HG03558 (cell line): ENCODE results near the gene SDR39U1.

ENCODE experiments used
- ATAC-seq: cut with Tn5 transposase; IDR thresholded peaks from one replicate; pipeline ENCODE4 v1.9.1; 2021; ENCODE audit warnings: moderate number of reproducible peaks; ENCODE audit not compliant: unreplicated experiment; ENCODE audit errors: extremely low read depth

Gene SDR39U1

DNA sequence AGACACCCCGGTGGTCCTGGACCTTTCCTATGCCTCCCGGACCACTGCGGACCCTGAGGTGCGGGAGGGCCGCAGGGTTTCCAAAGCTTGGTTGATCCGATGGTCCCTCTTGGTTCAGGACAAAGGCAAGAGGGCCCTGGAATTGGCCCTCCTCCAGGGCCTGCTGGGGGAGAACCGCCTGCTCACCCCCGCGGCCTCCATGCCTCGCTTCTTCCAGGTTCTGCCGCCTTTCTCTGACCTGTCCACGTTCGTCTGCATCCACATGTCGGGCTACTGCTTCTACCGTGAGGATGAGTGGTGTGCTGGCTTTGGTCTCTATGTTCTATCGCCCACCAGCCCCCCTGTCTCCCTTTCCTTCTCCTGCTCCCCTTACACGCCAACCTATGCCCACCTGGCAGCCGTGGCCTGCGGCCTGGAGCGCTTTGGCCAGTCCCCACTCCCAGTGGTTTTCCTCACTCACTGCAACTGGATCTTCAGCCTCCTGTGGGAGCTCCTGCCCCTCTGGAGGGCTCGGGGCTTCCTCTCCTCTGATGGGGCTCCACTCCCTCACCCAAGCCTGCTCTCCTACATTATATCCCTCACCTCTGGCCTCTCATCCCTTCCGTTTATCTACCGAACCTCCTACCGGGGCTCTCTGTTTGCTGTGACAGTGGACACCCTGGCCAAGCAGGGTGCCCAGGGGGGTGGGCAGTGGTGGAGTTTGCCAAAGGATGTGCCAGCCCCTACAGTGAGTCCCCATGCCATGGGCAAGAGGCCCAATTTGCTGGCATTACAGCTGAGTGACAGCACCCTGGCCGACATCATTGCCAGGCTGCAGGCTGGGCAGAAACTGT lies 26.9 kb downstream of the SDR39U1 start:
- no peak for ATAC-seq

DNA sequence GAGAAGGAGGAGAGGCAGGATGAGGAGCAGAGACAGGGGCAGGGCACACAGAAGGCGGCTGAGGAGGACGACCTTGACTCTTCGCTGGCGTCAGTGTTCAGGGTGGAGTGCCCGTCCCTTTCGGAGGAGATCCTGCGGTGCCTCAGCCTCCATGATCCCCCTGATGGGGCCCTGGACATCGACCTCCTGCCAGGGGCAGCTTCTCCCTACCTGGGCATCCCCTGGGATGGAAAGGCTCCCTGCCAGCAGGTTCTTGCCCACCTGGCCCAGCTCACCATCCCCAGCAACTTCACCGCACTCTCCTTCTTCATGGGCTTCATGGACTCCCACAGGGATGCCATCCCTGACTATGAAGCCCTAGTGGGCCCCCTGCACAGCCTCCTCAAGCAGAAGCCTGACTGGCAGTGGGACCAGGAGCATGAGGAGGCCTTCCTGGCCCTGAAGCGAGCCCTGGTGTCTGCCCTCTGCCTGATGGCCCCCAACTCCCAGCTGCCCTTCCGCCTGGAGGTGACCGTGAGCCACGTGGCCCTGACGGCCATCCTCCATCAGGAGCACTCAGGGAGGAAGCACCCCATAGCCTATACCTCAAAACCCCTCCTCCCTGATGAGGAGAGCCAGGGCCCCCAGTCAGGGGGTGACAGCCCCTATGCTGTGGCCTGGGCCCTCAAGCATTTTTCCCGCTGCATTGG lies 27.7 kb downstream of the SDR39U1 start:
- no peak for ATAC-seq

DNA sequence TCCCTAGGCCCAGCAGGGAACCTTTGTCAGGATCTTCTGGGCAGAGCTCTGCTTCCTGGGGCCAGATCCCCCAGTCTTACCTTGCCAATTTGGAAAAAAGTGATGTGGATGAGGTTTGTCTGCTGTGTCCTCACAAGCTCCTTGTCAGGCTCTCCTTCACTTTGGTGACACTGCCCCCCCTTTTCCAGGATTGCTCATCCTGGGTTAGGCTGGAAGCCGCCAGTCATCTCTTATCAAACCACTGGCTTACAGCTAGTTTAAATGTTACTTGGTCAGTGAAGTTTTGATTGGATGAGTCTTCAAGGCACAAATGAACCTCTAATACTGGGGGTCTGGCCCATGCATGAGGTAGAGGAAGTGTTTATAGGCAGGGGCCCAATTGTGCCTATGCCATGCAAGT lies 28.5 kb downstream of the SDR39U1 start:
- ATAC-seq, result no peak

DNA sequence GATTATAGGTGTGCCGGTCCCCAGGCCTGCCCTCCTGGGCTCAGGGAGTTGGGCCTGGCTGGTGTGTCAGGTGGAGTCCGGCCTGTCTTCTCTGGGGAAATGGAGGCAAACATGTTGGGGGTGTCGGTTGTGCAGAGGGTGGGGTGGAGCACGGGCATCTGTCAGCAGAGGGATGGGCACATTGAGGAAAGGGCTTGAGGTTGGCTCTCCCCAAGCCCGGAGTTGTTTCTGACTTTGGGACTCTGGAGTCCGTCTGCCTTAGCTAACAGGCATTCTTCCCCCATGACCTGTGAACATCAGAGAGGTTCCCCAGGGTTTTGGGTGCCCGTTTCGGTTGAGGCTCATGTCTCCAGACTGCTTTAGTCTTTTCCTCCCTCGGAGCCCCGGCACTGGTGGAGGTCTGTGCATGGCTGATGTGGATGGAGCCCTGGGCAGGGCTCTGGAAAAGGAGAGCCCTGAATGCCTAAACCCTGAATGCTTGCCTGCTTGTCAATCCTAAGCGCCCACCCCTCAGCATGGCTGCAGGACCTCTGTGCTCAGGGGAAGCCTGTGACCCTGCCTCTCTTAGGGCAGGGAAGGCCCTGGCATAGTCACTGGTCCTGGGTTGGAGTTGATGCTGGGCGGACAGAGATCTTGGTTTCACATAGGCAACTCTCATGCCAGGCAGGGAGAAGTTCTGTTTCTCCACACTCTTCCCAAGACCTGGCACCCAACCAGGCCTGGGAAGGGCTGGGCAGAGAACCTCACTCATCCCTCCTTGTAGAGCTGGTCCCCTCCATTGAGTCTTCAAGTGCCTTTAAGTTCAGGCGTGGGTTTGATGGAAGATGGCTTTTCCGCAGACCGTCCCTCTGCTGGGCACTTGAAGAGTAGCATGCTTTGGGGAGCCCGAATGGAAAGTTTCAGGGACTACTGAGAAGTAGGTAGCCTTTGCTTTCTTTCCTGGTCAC lies 30.9 kb downstream of the SDR39U1 start:
- no peak for ATAC-seq

DNA sequence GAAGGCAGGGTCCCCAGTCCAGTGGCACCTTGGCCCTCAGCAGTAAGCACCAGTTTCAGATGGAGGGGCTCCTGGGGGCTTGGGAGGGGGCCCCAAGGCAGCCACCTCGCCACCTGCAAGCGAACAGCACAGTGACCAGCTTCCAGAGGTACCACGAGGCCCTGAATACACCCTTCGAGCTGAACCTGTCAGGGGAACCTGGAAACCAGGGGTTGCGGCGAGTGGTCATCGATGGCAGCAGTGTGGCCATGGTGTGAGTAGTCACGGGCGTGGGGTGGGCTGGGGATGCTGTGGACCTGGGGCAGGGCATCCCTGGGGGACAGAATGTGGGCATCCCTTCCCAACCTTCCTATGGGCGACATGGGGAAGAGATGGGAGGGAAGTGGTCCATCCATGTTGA lies 32.6 kb downstream of the SDR39U1 start:
- no peak for ATAC-seq

DNA sequence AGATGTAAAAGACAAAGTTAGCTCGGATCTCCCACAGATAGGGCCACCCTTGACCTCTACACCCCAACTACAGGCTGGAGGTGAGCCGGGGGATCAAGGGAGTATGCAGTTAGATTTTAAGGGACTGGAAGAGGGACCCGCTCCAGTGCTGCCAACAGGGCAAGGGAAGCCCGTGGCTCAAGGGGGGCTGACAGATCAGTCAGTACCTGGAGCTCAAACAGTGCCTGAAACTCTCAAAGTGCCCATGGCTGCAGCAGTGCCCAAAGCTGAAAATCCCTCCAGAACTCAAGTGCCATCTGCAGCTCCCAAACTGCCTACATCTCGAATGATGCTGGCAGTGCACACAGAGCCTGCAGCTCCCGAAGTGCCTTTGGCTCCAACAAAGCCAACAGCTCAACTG lies 33.4 kb downstream of the SDR39U1 start:
- no peak for ATAC-seq

DNA sequence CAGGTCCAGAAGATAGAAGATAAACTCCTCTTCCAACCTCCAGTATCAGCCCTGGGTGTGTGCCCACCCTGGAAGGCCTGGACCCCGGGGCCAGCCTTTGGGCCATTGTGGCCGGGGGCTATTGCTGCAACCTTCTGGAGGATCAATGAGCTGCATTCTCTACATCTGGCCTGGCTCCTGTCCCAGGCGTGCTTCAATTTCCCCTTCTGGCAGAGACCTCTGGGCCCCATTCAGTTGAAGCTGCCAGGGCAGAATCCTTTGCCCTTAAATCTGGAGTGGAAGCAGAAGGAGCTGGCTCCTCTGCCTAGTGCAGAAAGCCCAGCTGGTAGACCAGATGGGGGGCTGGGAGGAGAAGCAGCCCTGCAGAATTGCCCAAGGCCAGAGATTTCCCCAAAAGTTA lies 33.8 kb downstream of the SDR39U1 start:
- ATAC-seq, result no peak

DNA sequence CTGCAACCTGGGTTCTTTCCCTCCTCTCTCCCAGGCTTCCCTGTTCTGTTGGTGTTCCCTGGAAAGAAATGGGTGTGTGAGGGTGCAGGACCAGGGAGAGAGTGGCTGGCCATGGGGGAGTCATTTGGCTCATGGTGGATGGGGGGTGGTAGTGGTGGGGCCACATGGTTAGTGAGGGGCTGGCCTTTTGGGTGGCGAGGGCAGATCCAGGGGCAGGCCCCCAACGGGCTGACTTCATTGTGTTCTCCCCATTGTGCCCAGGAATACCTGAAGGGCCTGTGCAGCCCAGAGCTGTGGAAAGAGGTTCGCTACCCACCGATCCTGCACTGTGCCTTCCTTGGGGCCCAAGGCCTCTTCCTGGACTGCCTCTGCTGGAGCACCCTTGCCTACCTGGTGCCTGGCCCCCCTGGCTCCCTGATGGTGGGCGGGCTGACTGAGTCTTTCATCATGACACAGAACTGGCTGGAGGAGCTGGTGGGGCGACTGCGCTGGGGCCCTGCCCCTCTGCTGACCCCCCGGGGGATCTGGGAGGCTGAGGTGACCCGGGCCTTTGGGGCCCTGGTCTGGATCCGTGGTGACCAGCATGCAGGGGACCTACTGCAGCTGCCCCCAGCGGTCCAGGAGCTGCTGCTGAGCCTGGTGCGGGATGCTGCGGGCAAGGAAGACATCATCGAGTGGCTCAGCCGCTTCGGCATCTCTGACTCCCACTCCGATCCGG lies 34.8 kb downstream of the SDR39U1 start:
- ATAC-seq, result no peak

DNA sequence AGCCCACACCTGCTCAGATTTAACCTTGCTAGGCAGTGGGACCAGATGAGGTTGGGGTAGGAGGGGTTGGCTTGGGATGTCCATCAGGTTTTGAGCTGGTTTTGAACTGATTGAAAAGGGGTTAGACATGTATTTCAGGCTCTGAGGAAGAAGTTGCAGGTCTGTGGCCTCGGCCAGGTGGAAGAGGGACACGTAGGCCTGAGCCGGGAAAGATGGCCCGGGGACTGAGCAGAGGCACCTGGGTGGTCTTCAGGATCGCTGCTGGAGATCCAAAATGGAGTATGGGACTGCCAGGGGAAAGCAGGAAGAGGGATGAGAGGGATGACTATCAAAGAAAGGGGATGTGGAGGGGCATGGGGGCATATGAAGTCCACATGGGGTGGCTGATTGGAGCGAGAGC lies 36.2 kb downstream of the SDR39U1 start:
- no peak for ATAC-seq

DNA sequence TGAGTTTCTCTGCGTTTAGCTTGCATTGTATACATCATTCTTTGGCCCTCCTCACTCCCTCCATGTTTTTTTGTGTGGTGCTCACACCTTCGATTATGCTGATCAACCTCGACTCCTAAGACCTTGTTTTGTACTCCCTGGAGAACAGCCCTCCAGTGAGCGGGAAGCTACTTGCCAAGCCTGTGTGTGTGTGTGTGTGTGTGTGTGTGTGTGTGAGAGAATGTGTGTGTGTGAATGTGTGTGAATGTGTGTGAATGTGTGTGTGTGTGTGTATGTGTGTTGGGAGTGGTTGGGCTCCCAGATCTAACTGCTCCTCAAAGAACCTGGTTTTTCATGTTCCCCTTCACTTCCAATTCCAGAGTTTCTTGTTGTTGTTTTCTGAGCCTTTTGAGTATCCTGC lies 37.8 kb downstream of the SDR39U1 start:
- no peak for ATAC-seq

DNA sequence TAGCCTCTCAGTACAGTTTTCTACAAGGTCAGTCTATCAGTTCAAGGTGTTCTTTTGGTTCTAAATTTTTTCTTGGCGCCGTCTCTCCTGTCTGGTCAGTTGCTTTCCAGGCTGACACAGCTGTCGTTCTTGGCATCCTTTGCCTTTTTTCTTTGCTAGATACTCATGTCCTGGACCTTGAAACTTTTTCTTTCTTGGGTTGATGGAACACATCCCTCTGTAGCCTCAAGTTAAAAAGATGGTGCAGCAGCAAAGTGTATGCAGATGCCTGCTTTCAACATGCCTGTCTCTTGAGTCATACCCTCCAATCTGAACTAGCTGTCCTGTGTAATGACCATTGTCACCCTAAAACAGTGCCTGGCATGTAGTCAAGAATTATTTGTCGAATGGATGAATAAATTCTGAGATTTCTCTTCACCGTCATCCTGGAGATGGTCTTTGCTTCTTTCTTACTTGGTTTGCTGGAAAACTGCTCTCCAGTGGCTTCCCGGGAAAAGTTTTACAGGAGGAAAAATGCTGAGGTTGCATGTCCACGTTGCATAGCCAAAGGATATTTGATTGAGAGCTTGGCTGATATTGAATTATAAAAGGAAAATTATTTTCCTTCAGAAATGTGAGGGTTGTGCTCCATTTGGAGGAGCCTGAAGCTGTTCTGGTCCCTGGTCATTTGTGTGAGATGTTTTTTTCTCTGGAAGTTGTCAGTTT lies 39.1 kb downstream of the SDR39U1 start:
- ATAC-seq, result no peak

DNA sequence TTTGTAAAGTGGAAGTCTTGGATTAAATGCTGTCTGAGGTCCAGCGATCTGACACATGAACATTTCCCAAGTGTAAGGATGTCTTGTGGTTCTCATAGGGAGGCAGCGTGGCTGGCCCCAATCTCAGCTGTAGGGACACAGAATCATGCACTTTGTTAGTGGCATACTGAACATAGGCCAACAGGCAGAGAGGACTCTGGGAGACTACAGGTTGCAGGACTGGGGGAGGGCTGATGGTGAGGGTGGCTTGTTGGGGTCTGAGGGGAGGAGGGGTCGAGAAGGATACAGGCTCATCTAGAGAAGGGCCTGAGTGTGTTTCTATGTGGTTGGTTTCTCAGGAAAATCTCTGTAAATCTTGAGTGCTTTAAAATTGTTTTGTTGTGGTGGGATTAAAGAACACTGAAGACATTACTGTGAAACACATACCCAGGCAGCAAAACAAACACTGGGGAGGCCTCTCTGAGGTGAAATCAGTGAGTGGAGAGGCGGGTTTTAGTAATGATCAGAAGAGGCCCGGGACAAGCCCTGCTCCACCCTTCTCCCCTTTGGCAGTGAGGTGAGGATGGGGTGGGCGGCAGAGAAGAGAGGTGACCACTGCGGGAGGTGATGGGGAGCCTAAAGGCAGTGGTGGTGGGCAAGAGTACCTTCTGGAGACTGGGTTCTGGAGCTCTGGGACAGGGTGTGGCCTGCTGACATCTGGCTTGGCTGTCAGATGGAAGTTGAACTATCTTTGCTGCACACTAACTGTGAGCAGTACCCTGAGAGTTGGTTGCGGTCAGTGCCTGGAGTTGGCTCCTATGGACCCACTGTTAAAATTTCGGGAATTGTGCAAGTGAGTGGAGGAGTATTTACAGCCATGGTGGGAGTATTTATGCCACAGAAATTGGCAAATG lies 40.5 kb downstream of the SDR39U1 start:
- no peak for ATAC-seq

DNA sequence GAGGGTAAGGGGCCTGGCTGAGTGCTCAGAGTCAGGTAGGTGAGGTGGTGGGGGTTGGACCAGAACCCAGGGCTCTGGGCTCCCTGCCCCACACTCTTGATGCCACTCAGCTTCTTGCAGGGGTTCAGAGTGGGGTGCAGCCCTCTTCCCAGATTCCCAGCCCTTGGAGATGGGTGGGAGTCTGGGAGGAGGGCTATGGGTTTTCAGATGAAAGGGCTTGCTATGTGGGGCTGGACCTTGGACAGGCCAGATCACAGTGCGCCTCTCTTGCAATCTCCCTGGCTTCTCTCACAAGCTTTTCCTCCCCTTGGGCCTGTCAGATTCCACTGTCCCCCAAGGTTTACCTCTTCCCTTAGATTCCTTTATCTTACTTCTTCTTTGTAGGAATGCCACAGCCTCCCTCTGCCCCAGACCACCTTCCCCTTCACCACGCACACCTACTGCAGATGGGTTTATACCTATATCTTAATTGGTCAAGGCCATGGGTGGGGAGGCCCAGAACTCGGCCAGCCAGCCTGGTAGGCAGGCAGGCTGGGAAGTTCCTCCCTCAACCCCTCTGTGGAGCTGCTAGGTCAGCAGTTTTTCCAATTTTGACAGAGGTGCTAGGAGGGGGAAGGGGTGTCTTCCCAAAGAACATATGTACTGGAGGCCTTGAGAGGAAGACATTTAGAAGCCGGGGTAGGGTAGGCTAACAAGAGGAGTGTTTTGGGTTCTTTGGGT lies 42.4 kb downstream of the SDR39U1 start:
- ATAC-seq, result no peak

DNA sequence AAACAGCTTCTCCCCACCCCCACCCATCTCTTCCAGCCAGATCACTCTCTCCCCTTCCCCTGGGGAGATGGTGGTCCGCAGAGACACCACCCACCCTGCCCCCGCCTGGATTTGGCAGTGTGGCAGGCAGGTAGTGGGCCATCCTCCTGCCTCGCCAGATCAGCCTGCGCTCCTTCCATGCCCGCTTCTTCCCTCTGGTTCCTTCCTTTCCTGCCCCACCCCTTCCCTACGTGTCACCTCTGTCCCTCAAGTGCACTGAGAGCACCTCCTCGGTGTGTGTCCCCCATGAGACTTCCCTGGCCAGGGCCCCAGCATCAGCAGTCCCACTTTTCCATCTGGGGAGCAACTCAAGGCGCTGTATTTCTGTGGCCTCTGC lies 43.1 kb downstream of the SDR39U1 start:
- ATAC-seq, result no peak

DNA sequence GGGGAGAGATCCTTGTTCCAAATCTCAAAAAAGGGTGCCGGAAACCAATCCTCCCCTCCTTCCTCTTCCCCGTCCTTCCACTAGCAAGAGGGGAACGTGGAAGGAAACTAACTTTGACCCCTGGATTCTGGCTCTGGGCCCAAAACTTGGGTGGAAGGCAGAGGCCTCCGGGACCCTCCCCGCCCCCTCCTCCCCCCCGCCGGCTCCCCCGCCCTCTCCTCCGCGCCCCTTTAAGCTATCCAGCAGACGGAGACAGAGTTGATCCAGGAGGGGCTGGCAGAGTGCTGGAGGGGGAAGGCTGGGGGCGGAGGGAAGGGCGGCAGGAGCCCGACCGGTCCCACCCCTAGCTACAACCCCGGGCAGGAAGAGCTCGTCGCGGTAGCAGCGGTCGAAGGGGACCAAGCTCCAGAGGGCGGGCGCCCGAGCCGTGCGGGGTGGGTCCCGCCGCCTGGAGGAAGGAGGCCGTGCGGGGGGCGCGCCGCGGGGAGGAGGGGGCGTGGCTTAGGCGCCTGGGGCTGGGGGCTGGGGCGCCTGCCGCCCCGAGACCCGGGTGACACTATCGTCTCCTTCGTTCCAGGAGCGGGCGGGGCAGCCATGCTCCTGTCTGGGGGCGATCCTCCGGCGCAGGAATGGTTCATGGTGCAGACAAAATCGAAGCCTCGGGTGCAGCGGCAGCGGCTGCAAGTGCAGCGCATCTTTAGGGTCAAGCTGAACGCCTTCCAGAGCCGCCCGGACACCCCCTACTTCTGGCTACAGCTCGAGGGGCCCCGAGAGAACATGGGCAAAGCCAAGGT lies 43.7 kb downstream of the SDR39U1 start, which contains the start of gene NYNRIN:
NYNRIN (plus strand) TSS at position 351 of the 794 bp plus-strand sequence; CDS start at position 595, 244 bp downstream.
- no peak for ATAC-seq

DNA sequence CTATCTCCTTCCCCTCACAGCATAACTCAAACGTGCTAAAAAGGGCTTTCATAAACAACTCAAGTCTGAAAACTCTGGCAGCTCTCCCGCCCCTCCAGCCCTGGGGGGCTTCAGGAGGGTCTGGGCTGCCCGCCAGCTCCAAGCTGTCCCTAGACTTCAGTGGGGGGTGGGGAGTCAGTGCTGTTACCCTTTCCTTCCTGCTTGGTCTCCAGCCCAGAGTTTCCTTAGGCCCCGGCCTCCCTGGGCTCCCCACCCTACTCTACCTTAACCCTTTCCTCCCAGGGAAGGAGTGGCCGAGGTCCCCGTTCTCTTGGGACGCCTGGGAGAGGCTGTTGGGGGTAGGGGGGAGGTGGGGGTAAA lies 44.3 kb downstream of the SDR39U1 start:
- ATAC-seq, result no peak

DNA sequence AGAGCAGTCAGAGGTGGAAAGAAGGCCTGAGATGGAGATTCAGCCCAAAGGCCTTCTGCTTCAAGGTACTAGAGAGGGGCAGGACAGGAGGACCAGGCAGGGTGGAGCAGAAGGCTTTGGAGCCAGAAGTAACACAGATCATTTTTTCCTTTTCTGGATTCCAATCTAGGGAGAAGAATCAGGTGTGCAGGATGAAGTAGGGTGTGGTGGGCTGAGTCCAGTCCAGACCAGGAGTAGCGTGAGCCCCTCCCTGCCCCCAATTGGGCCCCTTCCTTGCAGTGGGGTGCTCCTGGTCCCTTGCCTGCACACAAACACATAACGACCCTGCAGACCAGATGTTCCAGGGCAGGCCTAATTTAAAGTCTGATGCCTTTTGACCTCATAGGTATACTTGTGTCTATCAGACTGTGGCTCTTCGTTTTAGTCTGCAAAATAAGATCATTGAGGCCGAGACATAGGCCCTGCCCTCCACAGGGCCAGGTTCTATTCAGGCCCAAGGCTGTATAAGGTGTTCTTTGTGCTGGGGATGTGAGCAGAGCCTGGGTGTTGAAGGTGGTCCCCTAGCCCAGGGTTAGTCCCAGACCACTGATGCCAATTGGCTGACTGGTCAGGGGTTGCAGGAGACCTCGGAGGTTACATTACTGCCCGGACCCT lies 44.8 kb downstream of the SDR39U1 start:
- ATAC-seq, result no peak
